Stimulated activated naive CD4-positive, alpha-beta T cell (primary cell): Measurements from ENCODE around the gene SOCS1.

Source experiments
- DNase-seq, 6 experiments: peaks; one replicate each; lab custom pipeline; 2025; lab: John Stamatoyannopoulos, UW

Gene SOCS1

GRCh38 chr16:11245222-11245737 lies 10.7 kb downstream of the SOCS1 start:
- DNase-seq: no peak

DNA sequence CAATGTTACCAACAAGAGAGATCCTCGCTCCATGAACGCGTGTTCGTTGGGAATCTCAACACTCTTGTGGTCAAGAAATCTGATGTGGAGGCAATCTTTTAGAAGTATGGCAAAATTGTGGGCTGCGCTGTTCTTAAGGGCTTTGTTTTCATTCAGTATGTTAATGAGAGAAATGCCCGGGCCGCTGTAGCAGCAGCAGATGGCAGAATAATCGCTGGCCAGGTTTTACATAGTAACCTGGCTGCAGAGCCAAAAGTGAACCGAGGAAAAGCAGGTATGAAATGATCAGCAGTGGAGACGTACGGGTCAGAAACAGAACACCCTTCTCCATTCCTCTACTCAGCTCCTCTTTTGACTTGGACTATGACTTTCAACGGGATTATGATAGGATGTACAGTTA lies 13.3 kb downstream of the SOCS1 start:
- DNase-seq: no peak

GRCh38 chr16:11241480-11242204 lies 14.4 kb downstream of the SOCS1 start:
- DNase-seq: no peak

- peak in 1 of 6 experiments; percentile 24 for DNase-seq
Observed at GRCh38 chr16:11240636-11241473, 15.1 kb downstream of the SOCS1 start.

GRCh38 chr16:11239644-11240632 lies 16.1 kb downstream of the SOCS1 start:
- no peak for DNase-seq

GRCh38 chr16:11238272-11239202 lies 17.5 kb downstream of the SOCS1 start:
- DNase-seq: no peak

DNA sequence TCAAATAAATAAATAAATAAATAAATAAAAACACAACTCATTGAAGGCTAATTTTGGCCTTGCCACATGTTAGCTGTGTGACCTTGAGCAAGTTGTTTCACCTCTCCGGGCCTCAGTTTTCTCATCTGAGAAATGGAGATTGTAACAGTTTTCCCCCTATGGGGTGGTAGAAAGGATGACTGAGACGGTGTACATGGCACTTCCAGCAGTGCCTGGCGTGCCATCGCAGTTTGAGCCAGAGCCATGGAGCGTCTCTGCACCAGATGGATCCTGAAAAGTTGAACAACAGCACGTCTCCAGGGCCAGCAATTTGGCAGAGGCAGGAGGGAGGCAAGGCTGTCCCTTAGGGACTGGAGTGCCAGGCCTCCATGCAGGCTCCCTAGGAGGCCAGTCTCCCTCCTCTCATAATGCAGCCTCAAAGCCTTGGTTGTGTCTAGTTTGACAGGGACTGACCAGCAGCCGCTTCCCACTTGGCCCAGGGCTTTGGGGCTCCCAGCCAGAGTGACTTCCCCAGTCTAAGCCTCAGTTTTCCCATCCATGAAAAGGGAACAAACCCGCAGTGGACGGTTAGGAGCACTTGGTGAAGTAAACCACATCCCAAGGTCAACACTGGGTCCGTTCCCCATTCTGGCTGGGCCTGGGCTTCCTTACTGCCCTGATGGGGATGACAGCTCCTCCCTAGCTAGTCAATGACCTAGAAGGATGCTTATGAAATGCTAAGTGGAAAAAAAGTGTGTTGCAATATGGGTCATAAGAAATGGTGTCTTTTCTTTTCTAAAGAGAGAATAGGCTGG lies 19.3 kb downstream of the SOCS1 start:
- no peak for DNase-seq

- no peak for DNase-seq
Observed at GRCh38 chr16:11235703-11235991, 20.4 kb downstream of the SOCS1 start.

- no peak for DNase-seq
Observed at GRCh38 chr16:11234884-11235702, 20.9 kb downstream of the SOCS1 start.

- DNase-seq: peak in 4 of 6 experiments; percentile 4 to 32 (median 14)
Observed at GRCh38 chr16:11233727-11234376, 22.2 kb downstream of the SOCS1 start.

DNA sequence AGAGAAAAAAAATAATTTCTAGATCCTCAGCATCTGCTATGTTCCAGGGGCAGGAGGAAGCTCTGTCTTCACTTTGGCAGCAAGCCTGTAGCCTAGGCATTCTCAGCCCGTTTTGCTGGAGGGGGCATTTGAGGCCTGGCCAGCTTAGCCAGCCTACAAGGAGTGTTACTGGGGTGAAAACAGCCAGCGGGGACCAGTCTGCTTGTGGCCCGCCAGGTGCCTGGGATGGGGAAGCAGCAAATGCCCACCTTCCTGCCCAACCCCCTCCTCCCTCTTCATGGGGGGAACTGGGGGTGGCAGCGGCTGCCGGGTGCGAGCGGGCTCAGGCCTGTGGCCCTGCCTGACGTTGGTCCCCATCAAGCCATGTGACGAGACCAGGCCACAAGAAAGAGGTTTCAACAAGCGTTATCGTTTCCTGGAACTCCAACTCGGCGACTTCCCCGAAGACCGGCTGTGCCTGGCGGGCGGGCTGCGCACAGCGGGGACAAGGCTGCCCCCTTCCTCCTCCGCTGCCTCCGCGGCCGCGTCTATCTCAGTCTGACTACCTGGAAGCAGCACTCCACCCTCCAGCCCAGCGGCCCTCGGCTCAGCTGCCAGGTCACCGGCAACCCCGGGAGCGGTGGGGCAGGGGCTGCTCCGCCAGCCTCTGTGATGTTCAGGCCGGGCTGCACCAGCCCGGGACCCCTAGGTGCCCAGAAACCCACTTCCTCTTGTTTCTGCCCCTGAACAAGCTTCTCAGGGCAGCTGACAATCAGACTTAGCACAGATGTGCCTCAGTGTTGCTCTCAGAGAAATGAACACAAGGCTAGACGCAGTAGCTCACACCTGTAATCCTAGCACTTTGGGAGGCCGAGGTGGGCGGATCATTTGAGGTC lies 22.9 kb downstream of the SOCS1 start:
- DNase-seq: peak; percentile 58 to 89 (median 80)

DNA sequence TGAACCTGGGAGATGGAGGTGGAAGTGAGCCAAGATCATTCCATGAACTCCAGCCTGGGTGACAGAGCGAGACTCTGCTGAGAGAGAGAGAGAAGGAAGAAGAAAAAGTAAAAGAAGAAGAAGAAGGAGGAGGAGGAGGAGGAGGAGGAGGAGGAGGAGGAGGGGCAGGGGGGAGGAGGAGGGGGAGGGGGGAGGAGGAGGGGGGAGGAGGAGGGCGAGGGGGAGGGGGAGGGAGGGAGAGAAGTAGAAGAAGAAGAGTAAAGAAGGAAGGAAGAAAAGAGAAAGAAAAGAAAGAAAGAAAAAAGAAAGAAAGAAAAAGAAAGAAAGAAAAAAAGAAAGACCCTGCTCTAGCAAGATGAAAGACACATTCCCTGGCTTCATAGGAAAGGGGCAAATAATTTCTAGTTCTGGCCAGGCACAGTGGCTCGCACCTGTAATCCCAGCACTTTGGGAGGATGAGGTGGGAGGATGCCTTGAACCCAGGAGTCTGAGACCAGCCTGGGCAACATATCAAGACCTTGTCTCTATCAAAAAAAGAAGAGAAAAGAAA lies 23.6 kb downstream of the SOCS1 start:
- DNase-seq: no peak

- DNase-seq: no peak
Observed at GRCh38 chr16:11231367-11231970, 24.5 kb downstream of the SOCS1 start.

GRCh38 chr16:11229906-11230305 lies 26.1 kb downstream of the SOCS1 start:
- no peak for DNase-seq

GRCh38 chr16:11229432-11229831 lies 26.6 kb downstream of the SOCS1 start:
- DNase-seq: no peak

DNA sequence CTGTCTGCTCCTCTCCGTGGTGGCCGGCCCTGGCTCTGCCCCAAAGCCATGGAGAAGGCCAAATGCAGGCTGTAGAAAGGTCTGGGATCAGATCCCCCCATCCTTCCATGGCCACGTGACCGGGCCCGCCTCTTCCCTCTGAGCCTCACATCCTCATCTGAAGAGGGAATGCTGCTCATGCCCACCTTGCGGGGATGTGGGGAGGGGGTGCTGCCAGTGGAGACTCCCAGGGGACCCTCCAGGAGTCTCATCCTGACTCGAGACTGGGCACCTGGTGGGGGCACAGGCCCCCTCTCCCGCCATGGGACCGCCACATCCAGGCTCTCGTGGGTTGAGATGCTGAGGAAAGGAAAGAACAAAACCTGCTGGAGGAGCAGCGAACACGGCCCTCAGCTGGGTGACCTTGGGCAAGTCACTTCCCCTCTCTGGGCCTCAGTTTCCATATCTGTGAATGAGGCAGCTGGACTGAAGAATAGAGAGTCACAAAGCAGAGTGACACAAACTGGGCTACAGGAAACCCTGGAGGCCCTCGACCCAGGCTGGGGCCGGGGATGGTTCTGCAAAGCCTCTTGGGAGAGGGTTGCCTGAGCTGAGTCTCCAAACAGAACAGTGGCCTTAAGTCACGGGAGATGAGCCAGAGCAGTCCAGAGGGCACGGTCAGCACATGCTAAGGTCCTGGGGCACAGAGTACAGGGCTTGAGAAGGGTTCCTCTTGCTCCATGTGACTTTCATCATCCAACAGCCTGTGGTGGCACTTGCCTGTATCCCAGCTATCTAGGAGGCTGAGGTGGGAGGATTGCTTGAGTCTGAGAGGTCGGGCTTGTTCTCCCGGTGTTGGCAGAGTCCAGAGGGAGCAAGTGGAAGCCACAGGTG lies 30.1 kb downstream of the SOCS1 start:
- DNase-seq: no peak
